HG02852 (cell line): ENCODE results near the gene NDUFS1.
"Not testable (repeated sequence)": the region's sequence is repeated elsewhere in the genome, so short reads cannot be mapped to it uniquely, and the experiment has no call there.

Experiments
- ATAC-seq: cut with Tn5 transposase; IDR thresholded peaks from one replicate; pipeline ENCODE4 v1.9.1; 2021; ENCODE audit warnings: mild to moderate bottlenecking, moderate library complexity; ENCODE audit not compliant: unreplicated experiment

Gene NDUFS1

DNA sequence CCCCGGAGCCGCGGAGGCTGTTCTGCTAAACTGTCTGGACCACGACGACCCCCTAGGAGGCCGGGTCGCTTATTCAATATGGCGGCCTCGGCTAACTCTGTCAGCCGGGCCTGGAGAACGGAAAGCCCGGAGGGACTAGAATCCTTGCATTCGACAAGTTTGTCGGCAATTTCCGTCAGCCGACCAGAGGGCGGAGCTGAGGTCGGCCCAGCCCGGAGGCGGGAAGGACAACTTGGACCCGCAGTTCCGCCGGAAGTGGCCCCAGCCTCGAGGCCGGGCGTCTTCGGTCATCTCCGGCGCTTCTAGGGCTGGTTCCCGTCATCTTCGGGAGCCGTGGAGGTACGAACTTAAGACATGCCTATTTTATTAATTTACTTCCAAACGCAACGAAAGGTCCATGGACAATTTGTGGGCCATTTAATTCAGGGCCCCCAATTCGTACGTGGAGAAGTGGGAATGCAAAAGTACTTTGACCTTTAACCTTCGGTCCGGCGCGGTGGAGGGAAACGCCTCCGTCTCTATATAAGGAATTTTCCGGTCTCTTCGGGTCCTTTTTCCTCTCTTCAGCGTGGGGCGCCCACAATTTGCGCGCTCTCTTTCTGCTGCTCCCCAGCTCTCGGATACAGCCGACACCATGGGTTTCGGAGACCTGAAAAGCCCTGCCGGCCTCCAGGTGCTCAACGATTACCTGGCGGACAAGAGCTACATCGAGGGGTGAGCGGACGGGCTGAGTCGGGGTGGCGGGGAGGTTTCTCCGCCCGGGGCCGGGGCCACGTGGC lies at the start of gene NDUFS1, which contains the start of gene EEF1B2:
NDUFS1 (minus strand) TSS at position 99 of the 779 bp plus-strand sequence. CDS start 5,766 bp downstream, outside the sequence.
EEF1B2 (plus strand) TSS at position 550 of the 779 bp plus-strand sequence; CDS start at position 635, 85 bp downstream.
- peak; percentile 89 for ATAC-seq

GRCh38 chr2:206208900-206209299 lies 49.7 kb upstream of the NDUFS1 start:
- no peak for ATAC-seq

- ATAC-seq = not testable (repeated sequence)
Measured at GRCh38 chr2:206207316-206207715, 48.1 kb upstream of the NDUFS1 start.

GRCh38 chr2:206204710-206205109 lies 45.5 kb upstream of the NDUFS1 start:
- no peak for ATAC-seq

DNA sequence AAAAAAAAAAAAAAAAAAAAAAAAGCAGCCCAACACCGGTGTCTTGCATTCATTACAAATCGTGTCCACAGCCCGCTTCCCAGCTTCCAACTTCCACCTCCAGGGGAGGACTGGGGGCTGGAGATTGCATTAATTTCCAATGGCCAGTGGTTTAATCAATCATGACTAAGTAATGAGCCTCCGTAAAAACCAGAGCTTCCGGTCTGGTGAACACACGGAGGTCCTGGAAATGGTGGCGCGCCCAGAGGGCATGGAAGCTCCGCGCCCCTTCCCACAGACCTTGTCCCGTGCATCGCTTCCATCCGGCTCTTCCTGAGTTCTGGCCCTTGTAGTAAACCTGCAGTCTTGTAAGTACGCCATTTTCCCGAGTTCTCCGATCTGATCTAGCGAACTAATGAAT lies 44.1 kb upstream of the NDUFS1 start:
- ATAC-seq = no peak

GRCh38 chr2:206202446-206202845 lies 43.2 kb upstream of the NDUFS1 start:
- no peak for ATAC-seq

GRCh38 chr2:206201075-206201848 lies 42.0 kb upstream of the NDUFS1 start:
- no peak for ATAC-seq

- no peak for ATAC-seq
Measured at GRCh38 chr2:206198677-206199076, 39.4 kb upstream of the NDUFS1 start.

DNA sequence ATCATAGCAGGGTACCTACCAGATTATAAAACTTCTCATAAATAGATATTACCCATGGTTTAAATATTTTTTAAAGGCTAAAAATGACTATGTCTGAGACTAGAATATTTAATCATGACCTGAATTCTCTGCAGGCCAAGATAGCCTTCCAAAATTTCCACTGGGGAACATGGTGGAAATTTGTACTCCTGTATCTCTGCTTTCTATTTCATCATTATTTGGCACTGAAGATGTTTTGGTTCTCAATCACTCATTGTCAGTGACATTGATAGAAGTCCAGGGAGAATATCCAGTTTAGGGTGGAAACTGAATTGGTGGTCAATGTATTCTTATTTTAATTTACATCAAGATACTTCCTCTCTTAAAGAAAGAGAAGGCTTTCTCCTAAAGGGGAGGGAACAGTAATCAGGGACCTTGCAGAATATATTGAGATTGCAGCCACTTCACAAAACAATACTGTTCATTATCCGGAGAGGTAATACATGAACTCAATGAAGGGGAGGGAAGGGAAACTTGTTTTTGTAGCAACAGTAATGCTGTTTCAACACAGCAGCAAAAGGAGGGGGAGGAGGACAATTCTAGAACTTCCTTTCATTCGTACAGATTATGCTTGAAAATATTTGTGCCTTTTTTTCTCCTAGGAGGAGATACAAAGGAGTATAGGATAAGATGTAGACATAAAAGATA lies 34.6 kb upstream of the NDUFS1 start:
- no peak for ATAC-seq

- no peak for ATAC-seq
Measured at GRCh38 chr2:206192157-206192556, 32.9 kb upstream of the NDUFS1 start.

GRCh38 chr2:206190689-206191088 lies 31.4 kb upstream of the NDUFS1 start:
- no peak for ATAC-seq

DNA sequence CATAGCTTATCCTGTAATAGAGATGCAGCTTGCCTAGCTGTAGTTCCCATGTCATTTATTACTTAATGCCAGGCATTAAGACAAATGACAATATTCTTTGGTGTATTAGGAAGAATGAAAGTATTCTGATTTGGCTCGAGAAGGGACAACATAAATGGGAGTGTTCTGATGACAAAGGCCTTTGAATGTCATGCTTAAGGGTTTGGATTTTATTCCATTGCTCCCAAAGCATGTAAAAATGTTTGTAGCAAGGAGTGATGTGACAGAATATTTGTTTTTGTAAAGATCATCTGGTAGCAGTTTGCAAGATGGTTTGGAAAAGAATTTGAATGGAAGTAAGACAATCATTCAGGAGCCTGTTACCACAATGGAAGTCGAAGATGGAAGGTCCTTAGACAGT lies 30.9 kb upstream of the NDUFS1 start:
- no peak for ATAC-seq

DNA sequence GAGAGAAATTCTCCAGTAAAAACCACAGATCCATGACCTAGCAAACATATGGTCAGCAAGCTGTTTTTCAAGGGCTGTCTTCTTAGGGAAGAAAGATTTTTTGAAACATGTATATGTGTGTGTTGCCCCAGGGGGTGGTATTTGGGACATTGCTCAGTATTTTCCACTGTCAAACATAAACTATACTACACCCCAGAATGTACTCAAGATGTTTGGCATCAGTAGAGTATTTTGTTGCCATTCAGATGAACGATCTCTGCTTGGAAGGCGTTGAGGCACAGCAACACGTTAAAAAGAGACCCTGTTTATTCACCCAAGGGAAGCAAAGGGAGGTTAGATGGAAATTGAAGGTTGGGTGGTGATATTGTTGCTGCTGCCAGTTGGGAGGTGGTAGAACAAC lies 30.4 kb upstream of the NDUFS1 start:
- ATAC-seq = no peak

- ATAC-seq = not testable (repeated sequence)
Measured at GRCh38 chr2:206181526-206181925, 22.3 kb upstream of the NDUFS1 start.

DNA sequence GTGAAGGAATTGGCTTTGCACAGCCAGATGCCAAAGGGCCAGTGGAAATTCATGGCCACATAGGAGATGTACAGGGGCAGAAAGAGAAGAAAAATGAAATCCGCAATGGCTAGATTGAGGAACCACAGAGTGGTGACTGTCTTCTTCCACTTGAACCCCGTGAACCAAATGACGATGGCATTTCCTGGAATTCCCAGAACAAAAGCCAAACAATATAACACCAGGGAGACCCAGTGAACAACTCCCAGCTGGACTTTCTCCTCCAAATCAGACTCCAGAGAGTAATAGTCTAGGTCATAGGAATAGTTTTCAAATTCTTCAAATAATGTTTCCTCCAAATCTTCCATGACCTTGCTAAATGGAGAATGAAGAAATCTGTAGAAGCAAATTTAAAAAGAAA lies 17.7 kb upstream of the NDUFS1 start:
- ATAC-seq = no peak

DNA sequence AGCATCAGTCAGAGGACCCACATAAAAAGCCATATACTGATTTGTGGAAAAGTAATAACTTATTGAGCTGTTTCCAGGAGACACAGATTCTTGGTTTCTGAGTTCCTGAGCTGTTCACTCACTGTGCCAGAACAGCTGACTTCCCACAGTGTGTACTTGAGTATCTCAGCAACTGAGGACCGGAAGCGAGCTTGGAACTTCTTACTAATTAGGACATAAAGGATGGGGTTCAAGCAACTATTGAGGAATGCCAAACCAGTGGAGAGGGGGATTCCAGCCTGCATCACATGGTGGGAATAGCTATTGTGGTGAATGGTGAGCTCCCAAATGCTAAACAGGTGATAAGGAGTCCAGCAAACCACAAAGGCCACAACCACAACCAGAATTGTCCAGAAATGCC lies 16.9 kb upstream of the NDUFS1 start:
- no peak for ATAC-seq

GRCh38 chr2:206173147-206173546 lies 13.9 kb upstream of the NDUFS1 start:
- no peak for ATAC-seq

DNA sequence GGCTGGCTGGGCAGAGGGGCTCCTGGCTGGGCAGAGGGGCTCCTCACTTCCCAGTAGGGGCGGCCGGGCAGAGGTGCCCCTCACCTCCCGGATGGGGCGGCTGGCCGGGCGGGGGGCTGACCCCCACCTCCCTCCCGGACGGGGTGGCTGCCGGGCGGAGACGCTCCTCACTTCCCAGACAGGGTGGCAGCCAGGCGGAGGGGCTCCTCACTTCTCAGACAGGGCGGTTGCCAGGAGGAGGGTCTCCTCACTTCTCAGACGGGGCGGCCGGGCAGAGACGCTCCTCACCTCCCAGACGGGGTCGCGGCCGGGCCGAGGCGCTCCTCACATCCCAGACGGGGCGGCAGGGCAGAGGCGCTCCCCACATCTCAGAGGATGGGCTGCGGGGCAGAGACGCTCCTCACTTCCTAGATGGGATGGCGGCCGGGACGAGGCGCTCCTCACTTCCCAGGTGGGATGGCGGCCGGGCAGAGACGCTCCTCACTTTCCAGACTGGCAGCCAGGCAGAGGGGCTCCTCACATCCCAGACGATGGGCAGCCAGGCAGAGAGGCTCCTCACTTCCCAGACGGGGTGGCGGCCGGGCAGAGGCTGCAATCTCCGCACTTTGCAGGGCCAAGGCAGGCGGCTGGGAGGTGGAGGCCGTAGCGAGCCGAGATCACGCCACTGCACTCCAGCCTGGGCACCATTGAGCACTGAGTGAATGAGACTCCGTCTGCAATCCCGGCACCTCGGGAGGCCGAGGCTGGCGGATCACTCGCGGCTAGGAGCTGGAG lies 12.6 kb upstream of the NDUFS1 start:
- not testable (repeated sequence) for ATAC-seq

DNA sequence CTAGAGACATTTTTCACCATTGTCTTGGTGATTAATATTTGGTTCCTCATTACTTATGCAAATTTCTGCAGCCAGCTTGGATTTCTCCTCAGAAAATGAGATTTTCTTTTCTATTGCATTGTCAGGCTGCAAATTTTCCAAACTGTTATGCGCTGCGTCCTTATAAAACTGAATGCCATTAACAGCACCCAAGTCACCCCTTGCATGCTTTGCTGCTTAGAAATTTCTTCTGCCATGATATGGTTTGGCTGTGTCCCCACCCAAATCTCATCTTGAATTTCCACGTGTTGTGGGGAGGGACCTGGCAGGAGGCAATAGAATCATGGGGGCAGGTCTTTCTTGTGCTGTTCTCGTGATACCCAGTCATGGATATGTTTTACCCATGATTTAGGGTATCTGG lies 9.0 kb upstream of the NDUFS1 start:
- ATAC-seq = not testable (repeated sequence)

- ATAC-seq = no peak
Measured at GRCh38 chr2:206164261-206164862, 5.1 kb upstream of the NDUFS1 start.
